SHP77 (cell line): ENCODE results near the gene ELOB.
A peak's percentile ranks its signal among the peaks of the same experiment; 100 is the strongest.

Source experiments
- DNase-seq, 2 experiments: peaks; one replicate each; lab custom pipeline; 2025; lab: John Stamatoyannopoulos, UW

The ELOB gene

DNA sequence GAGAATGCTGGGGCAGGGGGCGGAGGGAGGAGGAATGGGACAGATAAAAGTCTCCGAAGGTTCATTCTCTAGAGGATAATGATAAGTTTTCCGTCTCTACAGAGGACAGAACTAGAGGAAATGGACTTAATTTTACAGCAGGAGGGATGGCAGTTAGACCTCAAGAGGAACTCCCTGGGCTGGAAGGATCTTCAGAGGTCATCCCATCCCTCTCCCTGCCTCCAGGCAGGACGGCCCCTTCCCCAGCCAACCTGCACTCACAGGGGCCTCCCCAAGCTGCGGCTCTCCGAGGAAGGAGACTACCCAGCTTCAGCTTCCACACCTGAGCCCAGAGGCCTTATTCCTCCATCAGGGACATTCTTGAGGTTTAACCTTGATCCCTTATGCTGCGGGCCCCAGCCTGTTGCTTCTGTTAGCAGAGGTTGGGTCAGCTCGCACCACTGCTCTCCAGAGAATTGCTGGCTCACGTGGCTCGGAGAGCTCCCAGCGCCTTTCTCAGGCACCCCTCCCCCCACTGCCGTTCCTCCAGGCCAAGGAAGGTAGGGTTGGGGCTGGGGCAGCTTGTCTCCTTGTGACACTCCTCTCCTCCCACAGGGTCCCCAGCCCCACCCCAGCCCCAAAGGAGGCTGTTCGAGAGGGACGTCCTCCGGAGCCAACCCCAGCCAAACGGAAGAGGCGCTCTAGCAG is 8.5 kb downstream of the ELOB start:
- no peak for DNase-seq

DNA sequence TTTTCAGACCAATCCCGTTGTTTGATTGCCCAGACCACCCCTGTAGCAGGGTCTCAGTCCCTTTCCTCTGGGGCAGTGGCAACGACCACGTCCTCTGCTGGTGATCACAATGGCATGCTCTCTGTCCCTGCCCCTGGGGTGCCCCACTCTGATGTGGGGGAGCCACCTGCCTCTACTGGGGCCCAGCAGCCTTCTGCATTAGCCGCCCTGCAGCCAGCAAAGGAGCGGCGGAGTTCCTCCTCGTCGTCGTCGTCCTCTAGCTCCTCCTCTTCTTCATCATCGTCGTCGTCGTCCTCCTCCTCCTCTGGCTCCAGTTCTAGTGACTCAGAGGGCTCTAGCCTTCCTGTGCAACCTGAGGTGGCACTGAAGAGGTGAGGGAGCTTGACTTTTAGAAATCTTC is 9.2 kb downstream of the ELOB start:
- DNase-seq: no peak

DNA sequence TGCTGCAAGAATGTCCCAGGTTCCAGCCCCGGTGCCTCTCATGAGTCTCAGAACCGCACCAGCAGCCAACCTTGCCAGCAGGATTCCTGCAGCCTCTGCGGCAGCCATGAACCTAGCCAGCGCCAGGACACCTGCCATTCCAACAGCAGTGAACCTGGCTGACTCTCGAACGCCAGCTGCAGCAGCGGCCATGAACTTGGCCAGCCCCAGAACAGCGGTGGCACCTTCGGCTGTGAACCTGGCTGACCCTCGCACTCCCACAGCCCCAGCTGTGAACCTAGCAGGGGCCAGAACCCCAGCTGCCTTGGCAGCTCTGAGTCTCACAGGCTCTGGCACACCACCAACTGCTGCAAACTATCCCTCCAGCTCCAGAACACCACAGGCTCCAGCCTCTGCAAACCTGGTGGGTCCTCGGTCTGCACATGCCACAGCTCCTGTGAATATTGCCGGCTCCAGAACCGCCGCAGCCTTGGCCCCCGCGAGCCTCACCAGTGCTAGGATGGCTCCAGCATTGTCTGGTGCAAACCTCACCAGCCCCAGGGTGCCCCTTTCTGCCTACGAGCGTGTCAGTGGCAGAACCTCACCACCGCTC is 9.8 kb downstream of the ELOB start:
- DNase-seq: no peak

DNA sequence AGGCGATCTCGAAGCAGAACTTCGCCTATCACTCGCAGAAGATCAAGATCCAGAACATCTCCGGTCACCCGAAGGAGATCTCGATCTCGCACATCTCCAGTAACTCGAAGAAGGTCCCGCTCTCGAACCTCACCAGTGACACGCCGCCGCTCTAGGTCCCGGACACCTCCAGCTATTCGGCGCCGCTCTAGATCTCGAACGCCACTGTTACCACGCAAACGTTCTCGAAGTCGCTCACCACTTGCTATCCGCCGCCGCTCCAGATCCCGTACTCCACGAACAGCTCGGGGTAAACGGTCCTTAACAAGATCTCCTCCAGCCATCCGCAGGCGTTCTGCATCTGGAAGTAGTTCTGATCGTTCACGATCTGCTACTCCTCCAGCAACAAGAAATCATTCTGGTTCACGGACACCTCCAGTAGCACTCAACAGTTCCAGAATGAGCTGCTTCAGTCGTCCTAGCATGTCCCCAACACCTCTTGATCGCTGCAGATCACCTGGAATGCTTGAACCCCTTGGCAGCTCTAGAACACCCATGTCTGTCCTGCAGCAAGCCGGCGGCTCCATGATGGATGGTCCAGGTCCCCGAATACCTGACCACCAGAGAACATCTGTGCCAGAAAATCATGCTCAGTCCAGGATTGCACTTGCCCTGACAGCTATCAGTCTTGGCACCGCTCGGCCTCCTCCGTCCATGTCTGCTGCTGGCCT is 10.5 kb downstream of the ELOB start:
- no peak for DNase-seq

DNA sequence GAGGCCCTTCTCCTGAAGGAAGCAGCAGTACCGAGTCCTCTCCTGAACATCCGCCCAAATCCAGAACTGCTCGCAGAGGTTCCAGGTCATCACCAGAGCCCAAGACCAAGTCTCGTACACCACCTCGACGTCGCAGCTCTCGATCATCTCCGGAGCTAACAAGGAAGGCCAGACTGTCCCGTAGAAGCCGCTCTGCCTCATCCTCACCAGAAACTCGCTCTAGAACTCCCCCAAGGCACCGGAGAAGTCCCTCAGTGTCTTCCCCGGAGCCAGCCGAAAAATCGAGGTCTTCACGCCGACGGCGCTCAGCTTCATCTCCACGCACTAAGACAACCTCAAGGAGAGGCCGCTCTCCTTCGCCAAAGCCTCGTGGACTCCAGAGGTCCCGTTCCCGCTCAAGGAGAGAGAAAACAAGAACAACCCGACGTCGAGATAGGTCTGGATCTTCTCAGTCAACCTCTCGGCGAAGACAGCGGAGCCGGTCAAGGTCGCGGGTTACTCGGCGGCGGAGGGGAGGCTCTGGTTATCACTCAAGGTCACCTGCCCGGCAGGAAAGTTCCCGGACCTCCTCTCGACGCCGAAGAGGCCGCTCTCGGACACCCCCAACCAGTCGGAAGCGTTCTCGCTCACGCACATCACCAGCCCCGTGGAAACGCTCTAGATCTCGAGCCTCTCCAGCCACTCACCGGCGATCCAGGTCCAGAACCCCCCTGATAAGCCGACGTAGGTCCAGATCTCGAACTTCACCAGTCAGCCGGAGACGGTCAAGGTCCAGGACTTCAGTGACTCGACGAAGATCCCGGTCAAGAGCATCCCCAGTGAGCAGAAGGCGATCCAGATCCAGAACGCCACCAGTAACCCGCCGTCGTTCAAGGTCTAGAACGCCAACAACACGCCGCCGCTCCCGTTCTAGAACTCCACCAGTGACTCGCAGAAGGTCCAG is 11.3 kb downstream of the ELOB start:
- no peak for DNase-seq

DNA sequence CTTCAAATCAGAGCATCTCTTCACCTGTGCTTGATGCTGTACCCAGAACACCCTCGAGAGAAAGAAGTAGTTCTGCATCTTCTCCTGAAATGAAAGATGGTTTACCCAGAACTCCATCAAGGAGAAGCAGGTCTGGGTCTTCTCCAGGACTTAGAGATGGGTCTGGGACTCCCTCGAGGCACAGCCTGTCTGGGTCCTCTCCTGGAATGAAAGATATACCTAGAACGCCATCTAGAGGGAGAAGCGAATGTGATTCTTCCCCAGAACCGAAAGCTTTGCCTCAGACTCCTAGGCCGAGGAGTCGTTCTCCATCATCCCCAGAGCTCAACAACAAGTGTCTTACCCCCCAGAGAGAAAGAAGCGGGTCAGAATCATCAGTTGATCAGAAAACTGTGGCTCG is 12.4 kb downstream of the ELOB start:
- no peak for DNase-seq

DNA sequence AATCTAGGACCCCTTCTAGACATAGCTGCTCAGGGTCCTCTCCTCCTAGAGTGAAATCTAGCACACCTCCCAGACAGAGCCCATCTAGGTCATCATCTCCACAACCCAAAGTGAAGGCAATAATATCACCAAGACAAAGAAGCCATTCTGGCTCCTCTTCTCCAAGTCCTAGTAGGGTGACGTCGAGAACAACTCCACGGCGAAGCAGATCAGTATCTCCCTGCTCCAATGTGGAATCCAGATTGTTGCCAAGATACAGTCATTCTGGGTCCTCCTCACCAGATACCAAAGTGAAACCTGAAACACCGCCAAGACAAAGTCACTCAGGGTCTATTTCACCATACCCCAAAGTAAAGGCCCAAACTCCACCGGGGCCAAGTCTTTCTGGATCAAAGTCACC is 13.9 kb downstream of the ELOB start:
- DNase-seq: no peak

DNA sequence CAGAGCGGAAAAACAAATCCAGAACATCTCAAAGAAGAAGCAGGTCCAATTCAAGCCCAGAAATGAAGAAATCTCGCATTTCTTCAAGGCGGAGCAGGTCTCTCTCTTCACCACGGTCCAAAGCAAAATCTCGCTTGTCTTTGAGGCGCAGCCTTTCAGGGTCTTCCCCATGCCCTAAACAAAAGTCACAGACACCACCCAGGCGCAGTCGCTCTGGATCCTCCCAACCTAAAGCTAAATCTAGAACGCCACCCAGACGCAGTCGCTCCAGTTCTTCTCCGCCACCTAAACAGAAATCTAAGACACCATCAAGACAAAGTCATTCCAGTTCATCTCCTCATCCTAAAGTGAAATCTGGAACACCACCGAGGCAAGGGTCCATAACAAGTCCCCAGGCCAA is 14.4 kb downstream of the ELOB start:
- DNase-seq: no peak

DNA sequence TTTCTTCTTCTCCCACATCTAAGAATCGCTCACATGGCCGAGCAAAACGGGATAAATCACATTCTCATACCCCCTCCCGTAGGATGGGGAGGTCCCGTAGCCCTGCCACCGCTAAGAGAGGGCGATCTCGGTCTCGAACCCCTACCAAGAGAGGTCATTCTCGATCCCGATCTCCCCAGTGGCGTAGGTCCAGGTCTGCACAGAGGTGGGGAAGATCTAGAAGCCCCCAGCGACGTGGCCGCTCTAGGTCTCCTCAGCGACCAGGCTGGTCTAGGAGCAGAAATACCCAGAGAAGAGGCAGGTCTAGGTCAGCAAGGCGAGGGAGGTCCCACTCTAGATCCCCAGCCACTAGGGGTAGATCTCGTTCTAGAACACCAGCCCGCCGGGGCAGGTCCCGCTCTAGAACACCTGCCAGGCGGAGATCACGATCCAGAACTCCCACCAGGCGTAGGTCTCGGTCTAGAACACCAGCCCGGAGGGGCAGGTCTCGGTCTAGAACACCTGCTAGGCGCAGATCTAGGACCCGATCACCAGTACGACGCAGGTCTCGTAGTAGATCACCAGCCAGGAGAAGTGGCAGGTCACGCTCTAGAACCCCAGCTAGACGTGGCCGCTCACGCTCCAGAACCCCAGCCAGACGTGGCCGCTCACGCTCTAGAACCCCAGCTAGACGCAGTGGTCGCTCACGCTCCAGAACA is 15.0 kb downstream of the ELOB start:
- no peak for DNase-seq

DNA sequence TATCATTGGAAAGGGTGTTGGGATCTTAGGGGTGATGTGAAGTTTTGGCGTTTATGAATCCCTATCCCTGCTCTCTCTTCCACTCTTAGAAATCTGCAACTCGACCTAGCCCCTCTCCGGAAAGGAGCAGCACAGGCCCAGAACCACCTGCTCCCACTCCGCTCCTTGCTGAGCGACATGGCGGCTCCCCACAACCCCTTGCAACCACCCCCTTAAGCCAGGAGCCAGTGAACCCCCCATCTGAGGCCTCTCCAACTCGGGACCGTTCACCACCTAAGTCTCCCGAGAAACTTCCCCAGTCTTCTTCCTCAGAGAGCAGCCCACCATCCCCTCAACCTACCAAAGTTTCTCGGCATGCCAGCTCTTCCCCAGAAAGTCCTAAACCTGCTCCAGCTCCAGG is 15.6 kb downstream of the ELOB start:
- no peak for DNase-seq

DNA sequence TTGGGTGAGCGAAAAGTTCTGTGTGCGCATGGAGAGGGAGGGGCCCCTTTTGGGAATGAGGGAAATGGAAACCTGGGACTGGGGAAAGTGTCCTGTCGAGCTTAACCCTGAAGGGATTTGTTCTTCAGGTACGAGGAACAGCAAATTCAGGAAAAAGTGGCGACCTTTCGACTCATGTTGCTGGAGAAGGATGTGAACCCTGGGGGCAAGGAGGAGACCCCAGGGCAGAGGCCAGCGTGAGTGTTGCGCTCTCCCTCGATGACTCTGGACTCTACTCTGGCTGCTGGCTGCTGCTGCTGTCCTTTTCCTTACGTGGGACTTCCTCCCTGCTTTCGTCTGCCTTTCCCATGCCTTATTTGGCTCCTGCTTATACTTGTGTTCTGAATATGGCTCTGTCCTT is 19.7 kb downstream of the ELOB start:
- DNase-seq: no peak

DNA sequence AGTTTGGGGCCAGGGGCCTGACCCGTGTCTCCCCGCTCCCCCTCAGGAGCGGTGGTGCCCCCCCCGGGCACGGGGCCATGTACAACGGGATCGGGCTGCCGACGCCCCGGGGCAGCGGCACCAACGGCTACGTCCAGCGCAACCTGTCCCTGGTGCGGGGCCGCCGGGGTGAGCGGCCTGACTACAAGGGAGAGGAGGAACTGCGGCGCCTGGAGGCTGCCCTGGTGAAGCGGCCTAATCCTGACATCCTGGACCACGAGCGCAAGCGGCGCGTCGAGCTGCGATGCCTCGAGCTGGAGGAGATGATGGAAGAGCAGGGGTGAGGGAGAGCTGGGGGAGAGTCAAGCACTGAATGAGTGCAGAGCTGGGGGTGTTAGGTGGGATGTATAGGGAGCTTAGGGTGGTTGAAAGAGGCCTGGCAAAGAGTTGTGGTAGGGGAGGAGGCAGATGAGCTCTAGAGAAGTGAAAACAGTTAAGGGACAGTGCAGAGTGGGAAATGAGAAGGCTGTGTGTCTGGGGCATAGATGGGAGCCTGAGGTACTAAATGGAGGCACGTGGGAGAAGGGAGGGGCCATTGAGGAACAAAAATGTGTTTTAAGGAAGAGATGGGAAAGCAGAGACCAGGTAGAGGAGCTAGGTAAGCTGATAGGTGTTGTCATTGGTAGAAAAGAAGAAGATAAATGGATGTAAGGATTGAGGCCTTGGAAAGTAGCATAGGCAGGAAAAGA is 20.6 kb downstream of the ELOB start:
- no peak for DNase-seq

DNA sequence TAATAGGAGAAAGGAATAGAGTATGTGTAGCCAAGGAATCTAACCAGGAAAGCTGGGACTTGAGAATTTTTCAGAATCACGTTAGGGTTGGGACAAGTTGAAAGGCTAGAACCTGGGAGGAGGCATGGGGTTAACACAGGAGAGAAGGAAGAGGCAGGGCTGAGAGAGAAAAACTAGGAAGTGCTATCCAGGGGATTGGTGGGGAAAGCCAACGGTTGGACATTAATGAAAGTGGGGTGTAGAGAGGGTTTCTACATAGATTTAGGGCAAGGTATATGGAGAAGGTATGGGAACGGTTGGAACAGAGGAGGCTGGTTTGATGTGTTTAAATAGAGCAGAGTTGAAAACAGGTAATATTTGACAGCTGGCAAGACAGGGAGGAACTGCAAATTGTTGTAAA is 21.9 kb downstream of the ELOB start:
- no peak for DNase-seq

DNA sequence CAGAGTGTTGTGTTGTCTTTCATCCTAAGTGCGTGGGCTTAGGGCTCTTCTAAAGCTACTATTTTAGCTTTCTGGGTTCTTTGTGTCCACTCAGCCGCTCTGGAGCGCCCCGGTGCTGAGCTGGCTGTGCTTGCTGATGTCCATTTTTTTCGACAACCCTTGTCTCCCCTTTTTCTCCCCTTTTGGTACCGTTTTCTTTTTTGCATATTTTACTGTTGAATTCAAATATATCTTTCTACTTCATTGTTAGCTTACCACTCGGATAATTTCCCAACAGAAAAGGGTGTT is 23.4 kb downstream of the ELOB start:
- DNase-seq: no peak

DNA sequence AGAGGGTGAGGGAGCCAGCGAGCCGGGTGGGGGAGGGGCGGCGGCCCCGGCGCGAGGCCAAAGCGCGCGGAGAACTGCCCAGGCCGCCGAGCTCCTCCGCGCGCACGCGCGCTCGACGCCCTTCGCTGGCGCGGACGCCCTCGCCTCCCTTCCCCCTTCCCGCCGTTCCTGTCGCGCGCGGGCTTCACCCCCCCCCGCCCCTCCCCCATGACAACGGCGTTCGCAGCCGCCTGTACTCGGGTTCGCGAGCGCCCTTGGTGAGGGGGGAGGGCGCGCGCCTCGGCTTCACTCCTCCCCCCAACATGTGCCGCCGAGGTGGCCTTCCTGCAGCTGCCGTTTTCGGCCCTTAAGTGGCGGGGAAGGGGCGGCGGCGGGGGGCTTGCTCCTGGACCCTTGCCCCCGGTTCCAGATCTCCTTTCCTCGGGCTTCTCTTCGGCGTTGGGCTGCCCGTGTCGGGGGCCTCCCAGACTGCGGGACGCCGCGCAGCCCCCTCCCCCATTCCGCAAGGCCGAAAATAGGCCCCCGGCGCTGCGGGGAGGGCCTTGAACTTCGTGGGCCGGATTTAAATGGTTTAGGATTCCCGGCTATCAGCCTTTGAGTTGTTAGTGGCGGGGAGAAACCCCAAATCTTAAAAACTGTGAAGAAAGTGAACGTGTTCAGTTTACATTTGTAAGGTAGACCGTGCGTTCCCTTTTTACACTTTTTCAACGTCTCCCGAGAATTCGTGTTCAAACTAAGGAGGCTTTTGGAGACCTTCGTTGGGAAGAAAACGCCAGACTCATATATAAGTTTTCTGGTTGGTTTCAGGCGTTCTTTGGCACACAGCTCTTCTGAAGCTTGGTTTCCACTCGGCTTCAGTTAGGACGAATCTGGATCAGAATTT is 24.0 kb downstream of the ELOB start:
- DNase-seq: peak; percentile 48 to 68

DNA sequence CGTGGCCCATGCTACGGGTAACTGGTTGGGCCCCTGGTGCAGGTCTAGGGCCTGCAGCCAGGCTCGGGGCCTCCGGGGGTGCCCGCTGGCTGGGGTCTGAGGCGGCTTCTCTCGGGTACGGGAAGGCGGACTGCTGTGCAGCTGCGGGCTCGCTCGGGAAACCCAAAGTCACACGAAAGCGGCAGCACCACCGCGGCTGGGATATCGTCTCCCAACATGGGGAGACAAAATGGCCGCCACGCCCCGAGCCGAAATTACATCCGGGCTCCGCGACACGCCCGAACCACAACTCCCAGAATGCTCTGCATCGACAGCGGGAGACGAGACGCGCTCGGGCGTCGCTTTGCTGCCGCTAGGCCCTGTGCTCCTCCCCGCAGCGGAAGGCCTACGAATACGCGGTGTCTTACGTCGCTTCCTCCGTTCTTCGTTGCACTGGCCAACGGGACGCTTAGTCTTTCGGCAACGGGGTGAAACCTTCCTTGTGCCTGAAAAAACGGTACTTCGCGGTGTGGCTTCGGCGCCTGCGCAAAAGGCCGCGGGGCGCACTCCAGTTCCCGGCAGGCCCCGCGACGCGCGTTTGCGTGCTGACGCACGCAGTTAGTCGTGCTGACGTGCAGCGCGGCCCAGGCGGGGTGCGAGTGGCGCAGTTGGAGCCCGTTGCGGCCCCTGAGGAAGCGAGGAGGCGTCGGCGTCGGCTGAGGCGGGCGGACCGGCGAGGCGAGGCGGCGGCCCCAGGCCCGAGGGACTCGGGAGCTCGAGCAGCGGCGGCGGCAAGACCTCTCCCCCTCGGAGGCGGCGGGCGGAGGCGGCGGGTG is 24.8 kb downstream of the ELOB start, which contains the start of gene SRRM2:
Gene SRRM2 (plus strand): TSS at position 604 of the 815 bp plus-strand sequence. CDS start 3,727 bp downstream, outside the sequence.
- peak; percentile 94 for DNase-seq

DNA sequence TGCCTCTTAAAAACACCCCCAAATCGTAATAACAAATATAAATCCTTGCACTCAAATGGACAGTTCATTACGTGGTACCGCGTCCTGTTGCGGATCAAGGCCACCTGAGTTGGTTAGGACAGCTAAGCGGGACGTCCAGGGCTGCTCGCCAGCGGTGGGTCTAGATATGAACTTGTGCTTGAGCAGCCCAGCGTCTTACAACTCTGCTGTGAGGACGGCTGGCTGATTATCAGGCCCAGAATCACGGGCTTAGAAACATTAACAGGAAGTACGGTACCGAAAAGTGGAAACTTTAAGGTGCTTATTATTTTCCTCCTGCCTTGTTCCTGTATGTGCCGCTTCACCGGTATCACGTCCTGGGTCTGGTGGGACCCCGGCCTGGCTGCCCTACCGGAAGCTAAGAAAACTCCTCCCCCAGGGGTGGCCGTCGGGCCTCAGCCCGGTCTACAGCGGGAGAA is 25.5 kb downstream of the ELOB start:
- peak; percentile 76 to 87 for DNase-seq

DNA sequence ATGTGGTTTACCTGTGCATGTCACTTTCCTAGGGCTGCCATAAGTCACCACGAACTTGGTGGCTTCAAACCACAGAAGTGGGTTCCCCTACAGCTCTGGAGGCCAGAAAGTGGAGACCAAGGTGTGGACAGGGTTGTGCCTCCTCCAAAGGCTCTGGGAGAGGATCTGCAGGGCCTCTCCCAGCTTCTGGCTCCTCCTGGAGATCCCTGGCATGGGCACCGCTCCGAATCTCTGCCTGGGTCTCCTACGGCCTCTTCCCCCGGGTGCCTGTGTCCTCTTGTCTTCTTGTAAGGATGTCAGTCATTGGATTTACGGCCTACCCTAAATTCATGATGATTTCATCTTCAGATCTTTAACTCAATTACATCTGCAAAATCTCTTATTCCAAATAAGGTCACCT is 27.1 kb downstream of the ELOB start:
- DNase-seq: no peak

DNA sequence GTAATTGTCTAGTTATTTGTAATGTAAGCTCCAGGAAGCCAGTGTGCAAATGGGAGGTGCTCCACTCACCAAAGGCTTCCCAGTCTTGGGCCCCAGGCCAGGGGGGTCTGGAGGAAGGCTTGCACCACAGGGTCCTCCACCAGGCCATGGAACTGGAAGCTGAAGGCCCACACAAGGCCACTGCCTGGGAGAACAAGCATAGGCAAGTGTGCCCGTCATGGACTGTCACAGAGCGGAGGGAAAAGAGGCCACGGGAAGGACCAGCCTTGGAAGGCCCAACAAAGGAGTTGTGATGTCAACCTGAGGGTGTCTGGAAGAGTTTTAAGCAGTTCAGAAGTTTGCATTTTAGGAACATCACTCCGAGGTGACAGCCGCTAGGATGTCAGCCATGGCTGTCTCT is 27.6 kb downstream of the ELOB start:
- DNase-seq: no peak
